ENCODE results near the gene POLA1. TPM values are rescaled to one million over a fixed set of nuclear protein-coding genes. Genes with fewer than 3 reads are reported as not detected.

Gene POLA1
- polyA plus RNA-seq, 1 experiment, result 2.5 TPM

GRCh38 chrX:25015486-25016360, 322.0 kb downstream of the POLA1 start, which contains the start of gene ARX:
Gene ARX (minus strand): TSS chrX:25015965. CDS start chrX:25015737, 228 bp downstream.
- H3K27me3 ChIP-seq (ENCODE audit: control insufficient read depth, insufficient read depth, low read length), result peaks cover 40% of the 10 kb centered on the region
- DNase-seq (ENCODE audit: low read depth), result no peak
- POLR2A ChIA-PET, result interaction anchor here (0.6 kb wide), 1 partner anchor 283 kb away, joined by 3 read pairs; no protein-coding TSS in a partner anchor
- no peaks in the 10 kb centered on the region for H3K36me3 ChIP-seq (ENCODE audit: control insufficient read depth, insufficient read depth, low read length)
- CTCF ChIA-PET, result interaction anchor here (0.7 kb wide), 1 partner anchor 14 kb away, joined by 3 read pairs; no protein-coding TSS in a partner anchor
- H3K4me3 ChIP-seq (ENCODE audit: low read depth, low read length), result no peak within 1 kb of the TSS
- TF ChIP-seq CTCF (IDR thresholded peaks at IDR 0.05; ENCODE audit: insufficient read depth, low read depth, low read length), result no peak

- CTCF ChIA-PET, result interaction anchor here (0.7 kb wide), 1 partner anchor 14 kb away, joined by 3 read pairs; no protein-coding TSS in a partner anchor
- DNase-seq (ENCODE audit: low read depth), result no peak
- POLR2A ChIA-PET, result no interaction called here
- Histone ChIP-seq H3K4me3 (ENCODE audit: low read depth, low read length) (no peak overlapping the region), H3K27me3 (ENCODE audit: control insufficient read depth, insufficient read depth, low read length) (peaks cover 42% of the 10 kb centered on the region), H3K36me3 (ENCODE audit: control insufficient read depth, insufficient read depth, low read length) (no peaks in the 10 kb centered on the region)
- no peak for TF ChIP-seq CTCF (IDR thresholded peaks at IDR 0.05; ENCODE audit: insufficient read depth, low read depth, low read length)
Measured at GRCh38 chrX:25016361-25016671, 322.6 kb downstream of the POLA1 start.

GRCh38 chrX:25016938-25017598, 323.4 kb downstream of the POLA1 start:
- CTCF ChIA-PET, result no interaction called here
- no peak overlapping the region for H3K4me3 ChIP-seq (ENCODE audit: low read depth, low read length)

GRCh38 chrX:25017667-25018247, 324.0 kb downstream of the POLA1 start:
- no peak for TF ChIP-seq CTCF (IDR thresholded peaks at IDR 0.05; ENCODE audit: insufficient read depth, low read depth, low read length)
- CTCF ChIA-PET, result no interaction called here
- POLR2A ChIA-PET, result interaction anchor here (0.6 kb wide), 1 partner anchor 162 kb away, joined by 3 read pairs; no protein-coding TSS in a partner anchor
- Histone ChIP-seq H3K4me3 (ENCODE audit: low read depth, low read length) (no peak overlapping the region), H3K27me3 (ENCODE audit: control insufficient read depth, insufficient read depth, low read length) (peaks cover 42% of the 10 kb centered on the region), H3K36me3 (ENCODE audit: control insufficient read depth, insufficient read depth, low read length) (no peaks in the 10 kb centered on the region)
- no peak for DNase-seq (ENCODE audit: low read depth)

More at GRCh38 chrX:25016938-25017598, 323.4 kb downstream of the POLA1 start:
- H3K27me3 ChIP-seq (ENCODE audit: control insufficient read depth, insufficient read depth, low read length), result peaks cover 40% of the 10 kb centered on the region
- no peaks in the 10 kb centered on the region for H3K36me3 ChIP-seq (ENCODE audit: control insufficient read depth, insufficient read depth, low read length)
- DNase-seq (ENCODE audit: low read depth), result no peak
- no peak for TF ChIP-seq CTCF (IDR thresholded peaks at IDR 0.05; ENCODE audit: insufficient read depth, low read depth, low read length)
- POLR2A ChIA-PET, result no interaction called here

- CTCF ChIA-PET, result no interaction called here
- Histone ChIP-seq H3K4me3 (ENCODE audit: low read depth, low read length) (no peak overlapping the region), H3K27me3 (ENCODE audit: control insufficient read depth, insufficient read depth, low read length) (peaks cover 40% of the 10 kb centered on the region), H3K36me3 (ENCODE audit: control insufficient read depth, insufficient read depth, low read length) (no peaks in the 10 kb centered on the region)
- TF ChIP-seq CTCF (IDR thresholded peaks at IDR 0.05; ENCODE audit: insufficient read depth, low read depth, low read length), result no peak
- no peak for DNase-seq (ENCODE audit: low read depth)
- POLR2A ChIA-PET, result no interaction called here
Measured at GRCh38 chrX:25018682-25019081, 325.0 kb downstream of the POLA1 start.
